Aorta (tissue), 5 donors: ENCODE measurements around the gene GFPT2. TPM values are rescaled to one million over a fixed set of nuclear protein-coding genes. Genes with fewer than 3 reads are reported as not detected.

Experiments used
- ATAC-seq: fragments of 200-7000 bp; cut with Tn5 transposase; one replicate; pipeline ENCODE4 v1.9.1; 2022; ENCODE audit warnings: moderate library complexity; ENCODE audit not compliant: low FRiP score
- DNase-seq, 2 donors: peaks; one replicate each; pipeline ENCODE4 v3.0.0-alpha.2; 2020
- H3K27ac ChIP-seq, 2 donors: one replicate each; pipeline ENCODE4 v1.5.1; 2013; ENCODE audit warnings: low read length in 2 of 2, mild to moderate bottlenecking in 2 of 2, moderate library complexity in 2 of 2, control low read depth in 1 of 2, inconsistent platforms in 1 of 2, low read depth in 1 of 2
- H3K27me3 ChIP-seq, 2 donors: one replicate each; pipeline ENCODE4 v1.6.1; 2013; ENCODE audit warnings: control low read depth in 1 of 2, low read length in 1 of 2, mild to moderate bottlenecking in 1 of 2, moderate library complexity in 1 of 2; ENCODE audit not compliant: insufficient read depth in 2 of 2, control insufficient read depth in 1 of 2
- H3K36me3 ChIP-seq, 2 donors: one replicate each; pipeline ENCODE4 v1.6.1; 2013; ENCODE audit warnings: control low read depth in 1 of 2, low read length in 1 of 2, mild to moderate bottlenecking in 1 of 2; ENCODE audit not compliant: insufficient read depth in 2 of 2, control insufficient read depth in 1 of 2
- H3K4me1 ChIP-seq, 2 donors: one replicate each; pipeline ENCODE4 v1.6.1; 2013; ENCODE audit warnings: low read length in 2 of 2, control low read depth in 1 of 2, mild to moderate bottlenecking in 1 of 2, moderate library complexity in 1 of 2; ENCODE audit not compliant: insufficient read depth in 2 of 2, control insufficient read depth in 1 of 2
- H3K4me3 ChIP-seq, 2 donors: one replicate each; pipeline ENCODE4 v1.5.1; 2013; ENCODE audit warnings: low read length in 2 of 2, control low read depth in 1 of 2, mild to moderate bottlenecking in 1 of 2
- H3K9me3 ChIP-seq: one replicate; pipeline ENCODE4 v1.6.1; 2013; ENCODE audit warnings: mild to moderate bottlenecking, low read length; ENCODE audit not compliant: control insufficient read depth
- WGBS, 2 donors: extraction: QIAGEN DNeasy Blood & Tissue Kit; methylation state at CpG; one replicate each; pipeline ENCODE4 v1.1.7; 2013; 5-methylcytosine and 5-hydroxymethylcytosine counted together
- intact Hi-C, 2 donors: fragments of 100-400 bp; cut with DNase I; formaldehyde crosslinking; loops; one replicate each; pipeline versions ENCODE4 v1.14.2 to v1.15.0; 2022
- polyA plus RNA-seq, 2 donors: library from polyadenylated mRNA; stranded (reverse); fragments of 200-250 nt; gene quantifications; one replicate each; pipeline ENCODE4 v1.2.3, GENCODE V29; 2013
- total RNA-seq, 2 donors: library from RNA; stranded (reverse); fragmentation: NEBNext Ultra II Directional; extraction: Animal tissue kit (Norgen Biotek cat#: 25700); gene quantifications; one replicate each; pipeline ENCODE4 v1.2.1, GENCODE V29; 2021
- donor health status: healthy with polysubstance abuse.
- donor health status: Bipolar disorder and iron deficiency.
- donor health status: DM: no; HTN: no; CAD: no.
- donor health status: DM: no; HTN: no; CAD: no.
- donor health status: DM: yes; HTN: yes; CAD: no.

Gene GFPT2
- total and polyA plus RNA-seq, 4 donors, result 1.1 to 60.2 (median 31.9) TPM

GRCh38 chr5:180291234-180291940, 61.7 kb downstream of the GFPT2 start:
- DNase-seq (no peak), ATAC-seq (no peak)
- H3K4me3 ChIP-seq, result peak overlapping the region; percentile 94 to 96
- intact Hi-C loops, result loop anchor here (5.0 kb wide), 2 partner anchors 36 to 201 kb away; partner anchors contain the start of gene CNOT6 (in 1 of the 2)
- no peaks in the 10 kb centered on the region for H3K36me3 ChIP-seq
- no peaks in the 10 kb centered on the region for H3K27me3 ChIP-seq
- H3K27ac ChIP-seq, result peak overlapping the region in 1 of 2 donors; percentile 48
- H3K4me1 ChIP-seq, result no peaks in the 10 kb centered on the region
- no peaks in the 10 kb centered on the region for H3K9me3 ChIP-seq
- 0 to 1% methylated on average over 32 to 68 of the region's 68 CpGs for WGBS, 2 donors

DNA sequence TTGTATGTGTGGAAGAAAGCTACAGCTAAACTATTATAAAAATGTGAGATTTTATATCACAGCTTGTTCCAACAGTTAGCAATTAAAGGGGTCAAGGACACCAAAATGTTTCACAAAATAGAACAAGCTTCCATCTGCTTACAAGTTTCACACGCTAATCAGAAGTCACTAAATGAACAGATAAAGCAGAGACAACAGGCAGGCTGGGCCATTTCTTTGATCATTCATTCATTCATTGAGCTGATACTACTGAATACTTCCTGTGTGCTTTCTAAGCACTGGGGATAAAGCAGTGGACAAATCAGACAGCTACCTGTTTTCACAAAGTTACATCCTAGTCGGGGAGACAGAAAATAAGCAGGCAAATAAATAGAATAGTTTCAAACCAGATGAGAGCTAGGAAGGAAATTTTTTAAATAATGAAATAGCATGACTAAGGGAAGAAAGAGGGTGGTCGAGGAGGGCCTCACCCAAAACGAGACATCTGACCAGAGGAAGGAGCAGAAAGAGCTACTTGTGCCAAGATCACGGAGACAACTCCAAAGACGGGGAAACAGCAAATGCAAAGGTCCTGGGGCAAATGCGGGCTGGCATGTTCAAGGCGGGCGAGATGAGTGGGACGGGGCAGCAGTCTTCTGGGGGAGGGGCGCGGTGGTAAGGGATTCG, 62.4 kb downstream of the GFPT2 start:
- Histone ChIP-seq H3K4me3 (peak overlapping the region; percentile 94 to 96), H3K27ac (no peak overlapping the region), H3K36me3 (no peaks in the 10 kb centered on the region), H3K9me3 (no peaks in the 10 kb centered on the region), H3K27me3 (no peaks in the 10 kb centered on the region), H3K4me1 (no peaks in the 10 kb centered on the region)
- DNase-seq (no peak), ATAC-seq (no peak)
- 19% methylated on average over 13 of the region's 13 CpGs for WGBS, 2 donors
- intact Hi-C loops, result loop anchor here (5.0 kb wide), 2 partner anchors 37 to 202 kb away; partner anchors contain the start of gene CNOT6 (in 1 of the 2)

- no peak overlapping the region for H3K4me3 ChIP-seq
- 88 to 90% methylated on average over 5 of the region's 5 CpGs for WGBS, 2 donors
- DNase-seq, result no peak
- no peak for ATAC-seq
- no peaks in the 10 kb centered on the region for H3K4me1 ChIP-seq
- no peak overlapping the region for H3K27ac ChIP-seq
- no peaks in the 10 kb centered on the region for H3K36me3 ChIP-seq
- no peaks in the 10 kb centered on the region for H3K9me3 ChIP-seq
- H3K27me3 ChIP-seq, result no peaks in the 10 kb centered on the region
- intact Hi-C loops, result loop anchor here (5.0 kb wide), 2 partner anchors 37 to 202 kb away; partner anchors contain the start of gene CNOT6 (in 1 of the 2)
Measured at GRCh38 chr5:180289966-180290365, 63.2 kb downstream of the GFPT2 start.

GRCh38 chr5:180289433-180289832, 63.7 kb downstream of the GFPT2 start:
- Histone ChIP-seq H3K9me3 (no peaks in the 10 kb centered on the region), H3K36me3 (no peaks in the 10 kb centered on the region), H3K27ac (no peak overlapping the region), H3K4me1 (no peaks in the 10 kb centered on the region), H3K27me3 (no peaks in the 10 kb centered on the region), H3K4me3 (no peak overlapping the region)
- ATAC-seq (no peak), DNase-seq (no peak)
- 54 to 62% methylated on average over 3 of the region's 3 CpGs for WGBS, 2 donors
- intact Hi-C loops, result no loop called here

DNA sequence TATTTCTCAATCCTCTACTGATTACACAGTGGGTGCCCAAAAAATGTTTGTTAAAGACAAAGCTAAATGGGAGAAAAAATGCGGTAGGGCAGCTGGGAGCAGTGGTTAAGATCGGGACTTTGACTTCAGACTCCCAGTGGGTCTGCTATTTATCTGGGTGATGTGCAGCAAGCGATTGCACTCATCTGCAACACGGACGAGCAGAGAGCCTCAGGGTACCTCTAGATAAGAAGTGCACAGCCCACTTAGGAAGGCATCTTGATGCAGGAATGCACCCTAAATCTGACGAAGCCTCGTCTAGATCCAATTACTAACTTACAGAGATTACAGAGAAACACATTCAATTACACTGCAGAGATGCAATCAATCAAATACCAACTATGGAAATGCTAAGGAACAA, 65.3 kb downstream of the GFPT2 start:
- no peaks in the 10 kb centered on the region for H3K36me3 ChIP-seq
- DNase-seq (no peak), ATAC-seq (no peak)
- intact Hi-C loops, result no loop called here
- no peaks in the 10 kb centered on the region for H3K4me1 ChIP-seq
- H3K4me3 ChIP-seq, result no peak overlapping the region
- no peak overlapping the region for H3K27ac ChIP-seq
- no peaks in the 10 kb centered on the region for H3K9me3 ChIP-seq
- 85 to 87% methylated on average over 7 of the region's 7 CpGs for WGBS, 2 donors
- H3K27me3 ChIP-seq, result no peaks in the 10 kb centered on the region

DNA sequence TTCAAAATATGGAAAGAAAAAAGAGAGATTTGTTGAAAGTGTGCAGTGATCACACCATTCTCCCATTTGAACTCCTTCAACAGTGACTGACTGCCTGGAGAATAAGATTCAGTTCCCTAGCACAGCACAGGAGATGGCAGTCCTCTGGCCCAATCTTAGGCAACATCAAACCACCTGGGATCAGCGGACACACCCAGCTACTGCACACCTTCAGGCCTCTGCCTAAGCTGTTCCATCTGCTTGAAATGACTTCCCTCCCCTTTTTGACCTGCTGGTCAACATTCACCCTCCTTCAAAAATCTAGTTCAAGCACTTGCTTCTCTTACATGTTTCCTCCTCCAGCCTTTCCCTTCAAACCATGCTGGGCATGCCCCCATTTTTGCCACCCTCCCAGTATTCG, 65.7 kb downstream of the GFPT2 start:
- Histone ChIP-seq H3K27me3 (no peaks in the 10 kb centered on the region), H3K27ac (no peak overlapping the region), H3K4me3 (no peak overlapping the region), H3K4me1 (no peaks in the 10 kb centered on the region), H3K36me3 (no peaks in the 10 kb centered on the region), H3K9me3 (no peaks in the 10 kb centered on the region)
- ATAC-seq (no peak), DNase-seq (no peak)
- intact Hi-C loops, result no loop called here
- 93 to 94% methylated on average over 2 of the region's 2 CpGs for WGBS, 2 donors

GRCh38 chr5:180284149-180284548, 69.0 kb downstream of the GFPT2 start:
- Histone ChIP-seq H3K36me3 (peaks cover 0 to 3% of the 10 kb centered on the region in 2 donors), H3K9me3 (peaks cover 3% of the 10 kb centered on the region), H3K4me1 (no peaks in the 10 kb centered on the region), H3K27ac (no peak overlapping the region), H3K4me3 (no peak overlapping the region), H3K27me3 (no peaks in the 10 kb centered on the region)
- DNase-seq (no peak), ATAC-seq (no peak)
- WGBS, 2 donors, result 77 to 81% methylated on average over 10 of the region's 10 CpGs
- intact Hi-C loops, result no loop called here

DNA sequence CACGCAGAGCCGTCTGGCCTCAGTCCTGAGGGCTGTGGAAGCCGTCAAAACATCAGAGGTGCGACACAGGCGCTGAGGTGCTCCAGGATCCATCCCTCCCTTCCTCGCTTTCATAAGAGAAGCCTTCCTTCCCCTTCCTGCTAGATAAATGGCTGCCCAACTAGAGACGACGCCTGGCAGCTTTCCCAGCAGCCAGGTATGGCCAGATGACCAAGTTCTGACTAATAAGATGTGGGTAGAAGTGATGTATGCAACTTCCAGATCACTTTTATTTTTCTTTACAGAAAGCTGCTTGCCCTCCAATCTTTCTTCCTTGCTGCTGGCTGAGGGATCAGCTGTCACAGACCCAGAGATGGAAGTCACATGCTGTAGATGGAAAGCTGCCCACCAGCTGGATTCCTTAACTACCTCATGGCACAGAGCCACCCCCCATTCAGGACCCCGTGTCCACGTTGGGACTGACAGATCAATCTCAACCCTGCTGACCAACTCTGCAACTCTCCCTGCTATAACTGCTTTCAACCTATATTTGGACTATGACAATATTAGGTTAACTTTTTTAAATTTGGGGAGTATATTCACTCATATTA, 70.0 kb downstream of the GFPT2 start:
- DNase-seq (no peak), ATAC-seq (no peak)
- H3K9me3 ChIP-seq, result peaks cover 3% of the 10 kb centered on the region
- no peaks in the 10 kb centered on the region for H3K27me3 ChIP-seq
- peaks cover under 1 to 4% of the 10 kb centered on the region in 2 donors for H3K36me3 ChIP-seq
- H3K4me1 ChIP-seq, result no peaks in the 10 kb centered on the region
- H3K27ac ChIP-seq, result no peak overlapping the region
- 63 to 64% methylated on average over 10 of the region's 10 CpGs for WGBS, 2 donors
- H3K4me3 ChIP-seq, result no peak overlapping the region
- intact Hi-C loops, result no loop called here
